Measurements from ENCODE around the gene ARHGEF26. TPM values are rescaled to one million over a fixed set of nuclear protein-coding genes. Genes with fewer than 3 reads are reported as not detected.
A peak's percentile ranks its signal among the peaks of the same experiment; 100 is the strongest.

The ARHGEF26 gene
- total and polyA plus RNA-seq, 8 donors = 3.9 to 40.6 (median 20.9) TPM

DNA sequence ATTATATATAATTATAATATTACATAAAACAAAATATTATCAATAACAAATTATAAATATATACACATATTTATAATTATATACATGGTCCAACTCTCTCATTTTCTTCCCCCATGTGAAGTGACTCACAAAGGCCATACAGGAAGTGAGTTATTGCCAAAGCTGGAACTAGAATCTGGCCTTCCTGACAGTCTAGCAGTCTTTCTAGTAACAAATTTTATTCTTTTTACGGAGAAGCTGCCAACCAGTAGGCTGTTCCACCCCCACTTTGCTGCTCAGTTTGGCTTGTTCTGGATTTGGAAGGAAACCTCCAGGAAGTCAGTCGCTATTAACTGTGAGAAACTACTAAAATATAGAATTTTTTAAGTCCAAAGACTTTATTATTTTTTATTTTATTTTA, 123.5 kb downstream of the ARHGEF26 start:
- Histone ChIP-seq H3K9me3 (no peaks in the 10 kb centered on the region), H3K4me3 (no peak overlapping the region), H3K27me3 (no peaks in the 10 kb centered on the region), H3K36me3 (peaks cover 0 to 49% (median 26%) of the 10 kb centered on the region in 4 donors), H3K27ac (peak overlapping the region in 2 of 5 donors; percentile 5 to 36), H3K4me1 (peaks cover 0 to 8% (median 5%) of the 10 kb centered on the region in 4 donors)
- DNase-seq = no peak
- 68 to 92% (median 80%) methylated on average over 2 of the region's 2 CpGs for WGBS, 5 donors
- TF ChIP-seq POLR2AphosphoS5 (IDR thresholded peaks at IDR 0.05) = no peak
- intact Hi-C loops (cut with DNase I; ENCODE audit: low total_unique reads) = no loop called here

DNA sequence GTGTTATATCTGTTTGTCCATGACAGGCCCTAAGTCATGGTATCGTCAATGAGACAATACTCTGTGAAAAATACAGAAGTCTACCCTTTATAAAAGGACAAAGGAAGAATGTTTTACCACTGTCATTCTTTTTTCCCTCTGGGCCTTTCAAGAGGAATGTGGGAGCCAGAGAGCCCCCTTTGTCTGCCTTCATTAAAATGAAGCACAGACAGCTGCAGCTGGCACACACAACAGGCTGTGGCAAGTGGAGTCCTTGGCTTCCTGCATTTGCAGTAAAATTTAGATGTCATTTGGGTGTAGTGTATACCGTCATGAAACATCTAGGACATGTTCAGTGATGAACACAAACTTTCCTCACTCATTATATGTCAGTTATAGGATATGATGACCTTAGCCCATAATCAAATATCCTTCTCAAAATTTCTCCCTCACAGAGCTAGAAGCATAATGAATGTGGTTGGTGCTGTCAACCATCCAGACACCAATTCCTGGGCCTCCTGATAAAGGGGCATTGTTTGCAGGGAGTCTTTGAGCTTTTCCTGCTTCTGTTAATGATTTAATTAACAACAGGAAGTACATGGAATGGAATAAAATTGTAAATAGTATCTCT, 126.7 kb downstream of the ARHGEF26 start:
- TF ChIP-seq POLR2A (IDR thresholded peaks at IDR 0.05) (no peak), EP300 (IDR thresholded peaks at IDR 0.05) (no peak), POLR2AphosphoS5 (IDR thresholded peaks at IDR 0.05) (no peak)
- TF ChIP-seq, protein P1, sequence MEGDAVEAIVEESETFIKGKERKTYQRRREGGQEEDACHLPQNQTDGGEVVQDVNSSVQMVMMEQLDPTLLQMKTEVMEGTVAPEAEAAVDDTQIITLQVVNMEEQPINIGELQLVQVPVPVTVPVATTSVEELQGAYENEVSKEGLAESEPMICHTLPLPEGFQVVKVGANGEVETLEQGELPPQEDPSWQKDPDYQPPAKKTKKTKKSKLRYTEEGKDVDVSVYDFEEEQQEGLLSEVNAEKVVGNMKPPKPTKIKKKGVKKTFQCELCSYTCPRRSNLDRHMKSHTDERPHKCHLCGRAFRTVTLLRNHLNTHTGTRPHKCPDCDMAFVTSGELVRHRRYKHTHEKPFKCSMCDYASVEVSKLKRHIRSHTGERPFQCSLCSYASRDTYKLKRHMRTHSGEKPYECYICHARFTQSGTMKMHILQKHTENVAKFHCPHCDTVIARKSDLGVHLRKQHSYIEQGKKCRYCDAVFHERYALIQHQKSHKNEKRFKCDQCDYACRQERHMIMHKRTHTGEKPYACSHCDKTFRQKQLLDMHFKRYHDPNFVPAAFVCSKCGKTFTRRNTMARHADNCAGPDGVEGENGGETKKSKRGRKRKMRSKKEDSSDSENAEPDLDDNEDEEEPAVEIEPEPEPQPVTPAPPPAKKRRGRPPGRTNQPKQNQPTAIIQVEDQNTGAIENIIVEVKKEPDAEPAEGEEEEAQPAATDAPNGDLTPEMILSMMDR (IDR thresholded peaks at IDR 0.05) = no peak
- Histone ChIP-seq H3K27me3 (no peaks in the 10 kb centered on the region), H3K4me3 (no peak overlapping the region), H3K36me3 (peaks cover 0 to 42% (median 15%) of the 10 kb centered on the region in 4 donors), H3K27ac (no peak overlapping the region), H3K9me3 (no peaks in the 10 kb centered on the region), H3K4me1 (peaks cover 0 to 19% (median 9%) of the 10 kb centered on the region in 4 donors)
- 79 to 90% (median 88%) methylated on average over 2 of the region's 2 CpGs for WGBS, 5 donors
- intact Hi-C loops (cut with DNase I; ENCODE audit: low total_unique reads) = no loop called here
- peak in 1 of 2 donors; percentile 34 for DNase-seq

DNA sequence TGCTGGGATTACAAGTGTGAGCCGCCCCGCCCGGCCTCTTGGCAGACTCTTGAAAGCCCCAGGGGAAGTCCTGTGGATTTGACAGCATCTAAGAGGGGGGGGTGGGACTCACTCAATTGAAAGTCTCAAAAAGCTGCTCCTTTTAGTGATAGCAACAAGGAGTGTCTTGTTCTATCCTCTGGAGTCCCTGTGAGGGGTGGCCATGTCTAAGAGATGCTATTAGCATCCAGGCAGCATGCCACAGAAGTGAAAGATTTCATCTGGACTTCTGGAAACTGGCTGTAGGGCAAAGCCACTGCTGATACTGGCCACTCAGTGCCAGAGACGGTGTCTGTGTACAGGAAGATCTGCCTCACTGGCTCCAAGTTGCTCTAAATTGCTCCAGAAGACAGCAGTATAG, 129.1 kb downstream of the ARHGEF26 start:
- Histone ChIP-seq H3K27me3 (no peaks in the 10 kb centered on the region), H3K4me3 (no peak overlapping the region), H3K27ac (no peak overlapping the region), H3K36me3 (peaks cover 10 to 64% (median 31%) of the 10 kb centered on the region in 4 donors), H3K4me1 (peaks cover 0 to 22% (median 7%) of the 10 kb centered on the region in 4 donors), H3K9me3 (no peaks in the 10 kb centered on the region)
- intact Hi-C loops (cut with DNase I; ENCODE audit: low total_unique reads) = loop anchor here (5.0 kb wide), 1 partner anchor 153 kb away; no protein-coding TSS in a partner anchor
- WGBS, 5 donors = 89 to 99% (median 96%) methylated on average over 4 of the region's 4 CpGs
- no peak for TF ChIP-seq POLR2A (IDR thresholded peaks at IDR 0.05)
- TF ChIP-seq POLR2AphosphoS5 (IDR thresholded peaks at IDR 0.05) = no peak
- TF ChIP-seq, protein P1 (IDR thresholded peaks at IDR 0.05) = no peak
- no peak for TF ChIP-seq EP300 (IDR thresholded peaks at IDR 0.05)
- no peak for DNase-seq

DNA sequence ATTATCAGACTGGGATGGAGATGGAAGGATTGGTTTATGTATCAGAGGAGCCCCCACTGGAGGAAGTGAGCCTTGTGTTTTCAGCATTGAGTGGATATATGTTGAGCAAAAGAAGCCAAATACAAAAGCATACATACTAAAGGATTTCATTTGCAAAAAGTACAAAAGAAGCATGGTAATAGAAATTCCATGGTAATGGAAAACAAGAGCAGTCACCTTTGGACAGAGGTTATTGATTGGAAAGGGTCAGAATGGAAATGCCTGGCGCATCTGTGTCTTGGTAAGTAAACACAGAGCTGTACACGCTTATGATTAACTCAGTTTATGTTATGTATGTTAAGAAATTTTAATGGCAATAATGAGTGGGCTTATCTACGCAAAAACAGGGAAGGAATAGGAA, 130.4 kb downstream of the ARHGEF26 start:
- no peak overlapping the region for H3K27ac ChIP-seq
- peaks cover 0 to 22% (median 5%) of the 10 kb centered on the region in 4 donors for H3K4me1 ChIP-seq
- intact Hi-C loops (cut with DNase I; ENCODE audit: low total_unique reads) = loop anchor here (5.0 kb wide), 1 partner anchor 154 kb away; no protein-coding TSS in a partner anchor
- H3K9me3 ChIP-seq = no peaks in the 10 kb centered on the region
- no peak for TF ChIP-seq POLR2AphosphoS5 (IDR thresholded peaks at IDR 0.05)
- TF ChIP-seq, protein P1 (IDR thresholded peaks at IDR 0.05) = no peak
- no peak for TF ChIP-seq EP300 (IDR thresholded peaks at IDR 0.05)
- H3K4me3 ChIP-seq = no peak overlapping the region
- WGBS, 5 donors = 81 to 93% (median 89%) methylated on average over 3 of the region's 3 CpGs
- peaks cover 16 to 71% (median 42%) of the 10 kb centered on the region in 4 donors for H3K36me3 ChIP-seq
- DNase-seq = no peak
- no peaks in the 10 kb centered on the region for H3K27me3 ChIP-seq
